DOHH2 (cell line): Measurements from ENCODE around the gene CALCA.

Source experiments
- H3F3A ChIP-seq: fragments of 200-600 bp; sonication (generic), shearing (Covaris generic); 2 replicates; pipeline ENCODE4 v1.6.0; 2016; ENCODE audit warnings: antibody characterized with exemption, mild to moderate bottlenecking; ENCODE audit not compliant: control insufficient read depth, insufficient read depth
- H3K27ac ChIP-seq: fragments of 200-600 bp; sonication (generic); 2 replicates; pipeline ENCODE4 v1.5.1; 2014; ENCODE audit warnings: low read depth, mild to moderate bottlenecking, low read length, moderate library complexity
- H3K27me3 ChIP-seq: fragments of 200-600 bp; sonication (generic); 2 replicates; pipeline ENCODE4 v1.6.1; 2014; ENCODE audit warnings: mild to moderate bottlenecking, low read length, mixed read lengths; ENCODE audit not compliant: control insufficient read depth
- H3K36me3 ChIP-seq: fragments of 200-600 bp; sonication (generic); 2 replicates; pipeline ENCODE4 v1.6.1; 2014; ENCODE audit warnings: mild to moderate bottlenecking, low read length, moderate library complexity, mixed read lengths; ENCODE audit not compliant: control insufficient read depth
- H3K4me1 ChIP-seq: fragments of 200-600 bp; sonication (generic); 2 replicates; pipeline ENCODE4 v1.6.1; 2014; ENCODE audit warnings: mild to moderate bottlenecking, low read length, mixed read lengths; ENCODE audit not compliant: control insufficient read depth
- H3K4me2 ChIP-seq: fragments of 200-600 bp; sonication (generic); 2 replicates; pipeline ENCODE4 v1.6.0; 2014; ENCODE audit warnings: mild to moderate bottlenecking, low read length, moderate library complexity
- H3K4me3 ChIP-seq: fragments of 200-600 bp; sonication (generic); 2 replicates; pipeline ENCODE4 v1.5.1; 2014; ENCODE audit warnings: mild to moderate bottlenecking, low read length, mixed read lengths
- H3K79me2 ChIP-seq: fragments of 200-600 bp; sonication (generic); 2 replicates; pipeline ENCODE4 v1.6.1; 2014; ENCODE audit warnings: mild to moderate bottlenecking, low read length, mixed read lengths; ENCODE audit not compliant: control insufficient read depth
- H3K9me2 ChIP-seq: fragments of 200-600 bp; sonication (generic); replicated peaks from 2 replicates; pipeline ENCODE4 v1.6.1; 2014; ENCODE audit warnings: mild to moderate bottlenecking, low read length, mixed read lengths; ENCODE audit not compliant: control insufficient read depth
- H3K9me3 ChIP-seq: fragments of 200-600 bp; sonication (generic); 2 replicates; pipeline ENCODE4 v1.6.1; 2014; ENCODE audit warnings: antibody characterized with exemption, low read length, mixed read lengths; ENCODE audit not compliant: control insufficient read depth, insufficient read depth
- H4K20me1 ChIP-seq: fragments of 200-600 bp; sonication (generic); 2 replicates; pipeline ENCODE4 v1.6.0; 2014; ENCODE audit warnings: low read depth, mild to moderate bottlenecking, antibody characterized with exemption, low read length, moderate library complexity; ENCODE audit not compliant: control insufficient read depth, insufficient read depth
- CTCF ChIP-seq: fragments of 200-600 bp; sonication (generic); IDR thresholded peaks from one replicate; pipeline ENCODE4 v1.5.1; 2014; ENCODE audit warnings: antibody characterized with exemption, mild to moderate bottlenecking, low read depth, low read length; ENCODE audit not compliant: poor library complexity, severe bottlenecking
- EZH2phosphoT487 ChIP-seq: fragments of 200-600 bp; sonication (generic); IDR thresholded peaks from 2 replicates; pipeline ENCODE4 v1.6.1; 2017; ENCODE audit warnings: borderline replicate concordance, mild to moderate bottlenecking, antibody characterized with exemption, low read length, moderate library complexity, mixed read lengths

CALCA gene

GRCh38 chr11:14924318-14924717 lies 47.8 kb downstream of the CALCA start:
- Histone ChIP-seq H3K9me2 (no peaks in the 10 kb centered on the region), H3K4me3 (no peak overlapping the region), H3K9me3 (no peaks in the 10 kb centered on the region), H3K4me1 (no peaks in the 10 kb centered on the region), H3K4me2 (no peak overlapping the region), H3K27ac (no peak overlapping the region), H4K20me1 (no peaks in the 10 kb centered on the region), H3F3A (no peaks in the 10 kb centered on the region), H3K36me3 (no peaks in the 10 kb centered on the region), H3K79me2 (no peaks in the 10 kb centered on the region), H3K27me3 (no peaks in the 10 kb centered on the region)
- TF ChIP-seq EZH2phosphoT487 = no peak
- TF ChIP-seq CTCF = no peak
